CD4-positive, alpha-beta T cell treated with Interleukin-2 at 100 ng/mL for 4 hours (primary cell): ENCODE results near the gene SNRNP27.
"Not testable (repeated sequence)": the region's sequence is repeated elsewhere in the genome, so short reads cannot be mapped to it uniquely, and the experiment has no call there.

Source experiments
- DNase-seq: peaks from one replicate; pipeline ENCODE4 v3.0.0-alpha.2; 2020; ENCODE audit warnings: low spot score

SNRNP27 gene

GRCh38 chr2:69946351-69947324 is 52.9 kb downstream of the SNRNP27 start:
- DNase-seq, result peak; percentile 81

DNA sequence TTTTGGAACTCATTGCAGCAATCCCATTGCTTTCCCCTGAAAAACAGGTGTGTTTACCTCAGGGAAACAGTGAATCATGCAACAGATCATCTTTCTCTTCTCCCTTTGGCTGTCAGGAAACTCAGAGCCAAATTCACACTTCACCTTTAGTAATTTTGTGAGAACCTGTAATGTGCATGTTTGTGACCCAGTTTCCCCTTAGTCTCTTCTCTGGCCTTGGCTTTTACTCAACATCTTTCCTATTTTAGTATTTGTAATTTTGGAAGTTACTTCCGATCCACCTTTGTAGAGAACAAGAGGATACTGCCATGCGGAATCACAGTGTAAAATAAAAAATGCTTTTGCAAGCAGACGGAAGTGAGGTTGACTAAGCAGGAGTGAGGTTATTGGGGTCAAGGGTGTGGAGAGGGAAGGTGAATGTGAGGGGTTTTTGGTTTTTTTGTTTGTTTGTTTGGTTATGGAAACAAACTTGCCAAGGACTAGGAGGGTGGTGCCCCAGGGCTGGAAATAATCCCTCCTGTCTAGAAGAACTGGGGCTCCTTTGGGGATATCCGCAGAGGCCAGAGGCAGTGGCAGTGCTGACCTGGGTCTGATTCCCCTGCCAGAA is 53.7 kb downstream of the SNRNP27 start:
- DNase-seq, result peak; percentile 34

- no peak for DNase-seq
Measured at GRCh38 chr2:69948032-69948962, 54.5 kb downstream of the SNRNP27 start.

DNA sequence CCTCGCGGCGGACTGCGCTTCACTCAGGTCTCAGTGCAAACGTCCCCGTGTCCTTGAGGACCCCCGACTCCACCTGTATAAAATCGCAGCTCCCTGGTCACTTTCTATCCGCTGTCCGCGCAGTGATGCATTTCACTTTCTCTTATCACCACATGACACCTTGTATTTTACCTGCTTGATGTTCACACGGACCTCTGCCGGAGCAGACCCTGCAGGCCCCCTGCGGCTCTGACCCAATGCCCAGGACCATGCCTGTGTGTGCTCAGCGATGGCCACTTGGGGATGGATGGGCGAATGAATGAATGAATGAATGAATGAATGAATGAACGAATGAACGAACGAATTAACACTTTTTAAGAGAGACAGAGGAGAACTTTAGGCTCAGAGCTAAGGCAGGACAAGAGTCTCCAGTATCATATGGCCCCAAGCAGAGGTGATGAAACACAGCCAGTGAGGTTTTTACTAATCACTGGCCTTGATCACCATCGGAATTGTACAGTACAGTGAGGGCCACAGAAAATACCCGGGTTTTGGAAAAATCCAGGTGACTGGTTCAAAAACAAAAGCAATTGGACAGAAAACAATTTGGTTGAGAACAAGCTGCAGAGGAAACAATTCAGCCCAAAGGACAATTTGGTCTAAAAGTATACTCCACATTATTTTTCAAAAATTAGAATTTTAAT is 55.3 kb downstream of the SNRNP27 start:
- no peak for DNase-seq

DNA sequence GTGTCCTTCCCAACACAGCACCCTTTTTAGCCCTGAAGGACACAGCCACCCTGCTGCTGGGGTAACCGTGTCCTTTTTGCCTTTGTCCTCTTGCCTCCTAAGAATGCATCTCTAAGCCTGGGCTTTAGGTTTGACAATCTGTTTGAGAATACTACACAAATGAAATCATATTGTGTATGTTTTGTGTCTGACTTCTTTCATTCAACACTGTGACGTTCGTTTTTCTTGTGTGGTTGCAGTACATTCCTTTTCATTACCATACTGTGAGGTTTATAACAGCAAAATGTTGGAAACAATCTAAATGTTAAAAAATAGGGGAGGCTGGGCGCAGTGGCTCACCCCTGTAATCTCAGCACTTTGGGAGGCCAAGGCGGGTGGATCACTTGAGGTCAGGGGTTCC is 56.5 kb downstream of the SNRNP27 start:
- DNase-seq, result no peak

- not testable (repeated sequence) for DNase-seq
Measured at GRCh38 chr2:69950671-69951070, 56.9 kb downstream of the SNRNP27 start.

DNA sequence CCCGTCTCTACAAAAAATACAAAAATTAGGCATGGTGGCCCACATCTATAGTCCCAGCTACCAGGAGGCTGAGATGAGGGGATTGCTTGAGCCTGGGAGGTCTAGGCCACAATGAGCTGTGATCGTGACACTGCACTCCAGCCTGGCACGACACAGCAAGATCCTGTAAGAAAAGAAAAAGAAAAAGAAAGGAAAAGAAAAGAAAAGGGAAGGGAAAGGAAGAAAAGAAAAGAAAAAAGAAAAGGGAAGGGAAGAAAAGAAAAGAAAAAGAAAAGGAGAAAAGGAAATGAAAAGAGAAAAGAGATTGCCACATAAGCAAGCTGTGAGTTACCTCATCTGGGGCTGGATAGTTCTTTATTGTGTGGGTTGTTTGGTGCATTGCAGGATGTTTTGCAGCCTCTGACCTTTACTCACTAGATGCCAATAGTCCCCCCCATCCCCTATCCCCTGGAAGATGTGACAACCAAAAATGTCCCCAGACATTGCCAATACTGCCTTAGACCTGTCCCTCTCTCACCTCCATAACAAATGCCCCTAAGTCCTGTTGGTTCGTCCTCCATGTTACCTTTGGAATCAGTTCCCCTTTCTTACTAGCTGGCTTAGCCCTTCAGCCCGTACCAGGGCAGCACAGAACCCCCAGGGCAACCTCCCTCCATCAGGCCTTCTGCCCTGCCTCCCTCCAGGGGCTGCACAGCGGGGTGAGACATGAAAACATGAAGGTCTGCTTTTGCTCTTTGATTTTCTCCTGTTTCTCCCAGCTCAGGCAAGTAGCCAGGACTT is 58.8 kb downstream of the SNRNP27 start:
- DNase-seq, result no peak

DNA sequence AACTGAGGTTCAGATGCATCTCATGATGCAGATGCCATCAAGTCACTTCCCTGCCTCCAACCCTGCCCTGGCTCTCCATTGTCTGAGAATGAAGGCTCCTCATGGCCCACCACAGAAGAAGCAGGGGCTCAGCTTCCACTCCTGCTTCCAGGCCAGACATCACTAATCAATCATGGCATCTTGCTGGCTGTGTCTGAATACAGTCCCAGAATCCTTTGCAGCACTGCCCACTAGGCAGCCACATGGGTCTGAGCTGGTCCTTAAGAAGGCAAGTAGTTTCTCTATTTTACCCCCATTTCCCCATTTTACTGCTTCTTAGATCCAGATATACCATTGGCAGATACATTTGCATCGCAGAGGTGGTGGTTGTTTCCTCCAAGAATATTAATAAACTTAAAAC is 60.3 kb downstream of the SNRNP27 start:
- no peak for DNase-seq
